NCI-H1105 (cell line): ENCODE results near the gene EFNA5.
"Not testable (repeated sequence)": the region's sequence is repeated elsewhere in the genome, so short reads cannot be mapped to it uniquely, and the experiment has no call there.

ENCODE experiments used
- DNase-seq: peaks from one replicate; lab custom pipeline; 2025; lab: John Stamatoyannopoulos, UW

EFNA5 gene

DNA sequence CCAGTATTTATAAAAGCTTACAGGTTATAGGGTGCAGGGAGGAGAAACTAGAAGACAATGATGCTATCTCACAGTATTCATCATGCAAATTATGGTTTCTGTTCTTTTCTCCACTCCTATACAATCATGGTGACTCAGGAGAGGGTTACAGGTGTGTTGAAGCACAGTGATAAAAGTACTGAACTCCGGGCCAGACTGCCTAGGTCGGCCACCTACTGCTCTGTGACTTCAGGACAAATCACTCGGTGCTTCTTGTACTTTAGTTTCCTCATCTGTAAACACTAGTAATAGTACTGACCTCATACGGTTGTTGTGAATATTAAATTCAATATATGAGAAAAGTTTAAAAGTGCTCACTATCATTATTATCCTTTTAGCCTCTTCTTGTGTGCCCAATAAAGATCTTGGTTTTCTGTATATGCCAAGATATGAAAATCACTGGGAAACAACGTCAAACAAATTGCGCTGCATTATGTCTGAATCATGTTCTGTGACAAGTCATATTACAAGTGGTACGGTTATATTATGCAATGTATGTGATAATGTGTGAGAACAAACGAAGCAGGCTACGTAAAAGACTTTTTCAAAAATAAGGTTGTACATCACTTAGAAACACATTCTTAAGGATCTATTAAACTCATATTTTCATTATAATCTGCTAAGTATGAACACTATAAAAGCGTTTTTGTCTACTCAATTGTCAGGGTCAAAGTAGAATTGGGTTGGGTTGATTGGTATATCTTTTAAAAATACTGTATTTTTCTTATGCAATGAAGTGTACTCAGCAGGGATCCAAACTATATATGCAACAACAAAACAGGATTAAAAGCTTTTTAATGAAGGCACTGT is 153.3 kb downstream of the EFNA5 start:
- DNase-seq: no peak

DNA sequence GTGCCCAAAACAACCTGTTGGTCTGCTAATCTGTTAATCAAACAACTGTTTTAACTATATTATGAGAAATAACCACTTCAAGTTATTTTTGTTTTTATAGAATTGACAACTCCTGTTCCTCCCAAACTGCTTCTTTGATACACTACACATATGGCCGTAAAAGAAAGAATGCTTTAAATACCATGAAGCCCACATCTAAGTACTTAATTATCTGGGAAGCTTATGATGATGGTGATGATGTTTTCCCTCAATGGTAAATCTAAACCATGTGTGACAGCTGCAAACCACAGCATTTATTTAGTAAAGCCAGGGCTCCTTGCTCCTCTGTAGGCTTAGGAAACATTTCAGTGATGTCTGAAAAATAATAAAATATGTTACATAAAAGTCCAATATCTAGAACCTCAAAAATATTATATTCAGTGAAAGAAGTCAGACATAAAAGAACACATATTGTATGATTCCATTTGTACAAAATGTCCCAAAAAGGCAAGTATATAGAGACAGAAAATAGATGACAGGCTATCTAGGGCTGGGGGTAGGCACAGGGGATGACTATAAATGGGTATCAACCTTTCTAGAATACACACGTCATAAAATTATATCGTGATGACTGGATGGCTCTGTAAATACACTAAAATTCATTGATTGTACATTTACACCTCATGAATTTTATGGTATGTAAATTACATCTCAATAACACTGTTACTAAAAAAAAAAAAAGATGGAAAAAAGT is 154.1 kb downstream of the EFNA5 start:
- no peak for DNase-seq

DNA sequence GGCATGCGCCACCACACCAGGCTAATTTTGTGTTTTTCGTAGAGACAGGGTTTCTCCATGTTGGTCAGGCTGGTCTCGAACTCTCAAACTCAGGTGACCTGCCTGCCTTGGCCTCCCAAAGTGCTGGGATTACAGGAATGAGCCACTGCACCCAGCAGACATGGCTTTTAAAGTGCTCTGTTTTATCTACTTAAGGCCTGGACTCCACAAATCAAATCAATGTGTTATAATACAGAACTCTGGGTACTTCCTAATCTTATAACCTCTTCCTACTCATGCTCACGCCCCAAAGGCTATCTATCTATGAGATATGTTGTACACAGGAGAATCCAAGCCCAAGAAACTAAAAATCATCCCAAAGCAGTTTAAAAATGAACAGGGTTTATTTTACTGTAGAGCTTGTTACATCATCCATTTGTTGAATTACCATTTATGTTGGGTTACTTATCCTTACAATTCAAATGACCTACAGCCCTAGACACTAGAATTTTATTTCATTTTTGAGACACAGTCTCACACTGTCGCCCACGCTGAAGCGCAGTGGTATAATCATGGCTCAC is 155.1 kb downstream of the EFNA5 start:
- no peak for DNase-seq

DNA sequence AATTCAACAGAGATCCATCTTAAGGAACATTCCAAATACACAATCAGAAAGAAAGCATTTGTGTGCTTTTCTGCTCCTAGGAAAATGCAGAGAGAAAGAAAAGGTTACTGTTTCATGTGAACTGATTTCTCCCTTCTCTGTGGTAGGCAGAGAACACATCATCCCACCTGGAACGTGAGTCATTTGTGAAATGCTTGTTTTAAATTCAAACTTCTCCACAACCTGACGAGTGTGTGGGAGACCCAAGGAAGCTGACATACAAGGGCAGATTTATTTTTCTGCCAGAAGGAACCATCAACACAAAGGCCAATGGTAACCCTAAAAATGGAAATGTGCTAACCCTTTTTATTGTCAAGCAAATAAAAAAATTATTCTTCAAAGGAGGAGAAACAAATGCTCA is 156.4 kb downstream of the EFNA5 start:
- no peak for DNase-seq

DNA sequence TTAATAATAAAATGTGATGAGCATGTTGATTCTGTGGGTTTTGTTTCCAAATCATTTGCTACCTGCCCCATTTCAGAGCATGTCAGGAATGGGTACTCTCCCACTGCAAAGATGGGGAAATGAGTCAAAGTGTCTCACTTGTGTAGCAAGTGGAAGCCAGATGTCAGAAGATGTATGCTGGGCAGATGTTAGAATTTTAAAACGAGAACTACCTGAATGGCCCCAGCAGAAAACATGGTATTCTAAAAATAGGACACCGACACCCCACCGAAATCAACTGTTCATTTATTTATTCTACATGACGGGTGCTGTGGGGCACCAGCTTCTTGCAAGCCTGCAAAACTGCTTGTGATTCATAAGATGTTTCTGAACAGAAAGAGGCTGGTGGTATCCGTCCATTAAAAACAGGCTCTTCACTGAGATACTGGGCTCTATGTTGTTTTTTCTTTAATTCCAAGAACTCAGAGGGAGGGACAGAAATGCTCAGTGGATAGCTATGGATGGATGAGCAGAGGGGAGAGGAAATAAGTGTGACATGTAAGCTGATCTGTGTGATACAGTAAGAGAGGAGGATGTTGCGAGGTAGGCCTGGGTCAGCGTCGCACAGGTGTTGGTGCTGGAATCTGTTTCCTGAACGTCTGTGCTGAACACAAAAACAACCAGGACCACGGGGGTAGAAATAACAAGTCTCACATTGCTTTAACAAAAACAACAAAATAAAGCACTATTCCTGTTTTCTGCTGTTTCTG is 157.2 kb downstream of the EFNA5 start:
- DNase-seq: no peak

DNA sequence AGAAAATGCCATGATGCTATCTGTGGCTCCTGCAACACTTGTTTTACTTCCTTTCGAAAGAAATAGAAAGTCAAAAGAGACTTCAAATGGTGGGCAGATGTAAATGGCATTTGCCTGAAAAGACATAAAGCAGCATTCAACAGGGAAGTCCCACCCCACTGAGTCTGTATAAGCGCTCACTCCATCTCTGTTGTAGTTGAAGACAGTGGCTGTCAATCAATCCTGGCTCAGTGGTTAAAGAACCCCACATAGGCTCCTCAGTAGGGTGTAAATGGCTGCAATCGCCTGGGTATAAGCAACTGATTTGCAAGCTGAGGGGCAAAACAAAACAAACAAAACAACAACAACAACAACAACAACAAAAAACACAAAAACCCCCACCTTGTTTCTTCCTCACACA is 158.7 kb downstream of the EFNA5 start:
- DNase-seq: no peak

DNA sequence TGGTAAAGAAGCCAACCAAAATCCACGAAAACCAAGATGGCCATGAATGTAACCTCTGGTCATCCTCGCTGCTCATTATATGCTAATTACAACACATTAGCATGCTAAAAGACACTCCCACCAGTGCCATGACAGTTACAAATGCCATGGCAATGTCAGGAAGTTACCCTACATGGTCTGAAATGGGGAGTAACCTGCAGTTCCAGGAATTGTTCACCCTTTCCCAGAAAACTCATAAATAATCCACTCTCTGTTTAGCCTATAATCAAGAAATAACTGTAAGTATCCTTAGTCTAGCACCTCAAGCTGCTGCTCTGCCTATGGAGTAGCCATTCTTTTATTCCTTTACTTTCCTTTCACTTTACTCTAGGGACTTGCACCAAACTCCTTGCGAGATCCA is 160.6 kb downstream of the EFNA5 start:
- no peak for DNase-seq

DNA sequence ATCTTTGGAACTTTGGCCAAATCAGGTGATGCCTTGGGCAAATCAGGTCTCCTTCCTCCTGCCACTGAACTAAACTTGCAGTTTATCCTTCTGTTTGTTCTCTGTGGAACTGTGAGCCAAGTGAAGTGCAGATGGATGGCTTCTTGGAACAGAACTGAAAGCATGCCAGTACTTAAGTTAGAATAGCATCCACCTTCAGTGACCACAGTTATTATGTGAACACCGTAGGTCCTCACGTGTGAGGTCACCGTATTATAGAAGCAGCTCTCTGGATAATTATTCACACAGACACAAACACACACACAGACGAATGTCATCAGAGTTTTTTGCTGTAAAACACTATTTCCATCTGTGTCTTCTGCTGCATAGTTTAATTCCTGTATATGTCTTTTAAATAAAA is 162.6 kb downstream of the EFNA5 start:
- DNase-seq: no peak

DNA sequence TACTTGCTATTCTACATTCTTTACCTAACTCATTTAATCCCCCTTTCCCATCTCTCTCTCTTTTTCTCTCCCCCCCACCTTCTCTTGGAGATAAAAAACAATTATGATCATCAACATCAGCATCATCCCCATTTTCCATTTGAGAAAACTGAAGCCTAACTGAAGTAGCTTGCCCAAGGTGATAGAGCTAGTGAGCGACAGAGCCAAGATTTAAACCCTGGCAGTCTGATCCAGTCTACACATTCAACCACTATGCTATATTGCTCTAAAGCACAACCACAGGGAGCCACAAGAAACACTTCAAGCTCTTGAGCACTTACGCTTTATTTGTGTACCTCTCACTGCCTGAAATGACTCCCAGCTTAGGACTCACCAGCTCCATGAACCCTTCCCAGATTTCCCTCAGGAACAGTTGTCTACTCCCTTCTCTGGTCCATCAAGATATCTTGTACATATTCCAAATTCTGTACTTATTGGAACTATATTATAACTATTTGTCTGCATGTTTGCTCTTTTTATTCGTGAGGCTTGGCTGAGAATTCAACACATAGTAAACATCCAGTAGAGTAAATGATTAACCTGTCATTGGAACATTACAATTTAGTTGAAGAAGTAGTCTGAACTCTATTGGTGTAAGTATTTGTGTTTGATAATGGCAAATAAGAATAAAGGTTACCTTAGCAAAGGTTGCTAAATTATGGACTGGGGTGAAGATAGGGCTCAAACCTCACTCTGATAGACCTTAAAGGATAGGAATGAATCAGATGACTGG is 164.8 kb downstream of the EFNA5 start:
- DNase-seq: no peak

DNA sequence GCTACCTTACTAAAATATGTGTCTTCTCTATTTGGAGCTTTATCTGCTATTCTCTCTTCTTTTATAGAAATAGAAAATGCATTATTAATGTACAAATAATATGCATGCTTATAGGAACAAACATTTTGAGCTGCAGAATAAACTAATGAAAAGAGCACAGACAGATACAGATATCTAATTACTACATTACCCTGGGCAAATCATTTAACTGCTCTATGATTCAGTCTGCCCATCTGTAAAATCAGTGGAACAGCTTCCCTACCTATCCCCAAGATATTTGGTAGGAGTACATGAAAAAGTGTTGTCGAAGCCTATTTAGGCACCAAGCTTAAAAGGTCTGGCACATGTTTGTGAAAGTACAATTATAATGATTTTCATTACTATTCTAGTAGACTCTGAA is 166.3 kb downstream of the EFNA5 start:
- DNase-seq: no peak

DNA sequence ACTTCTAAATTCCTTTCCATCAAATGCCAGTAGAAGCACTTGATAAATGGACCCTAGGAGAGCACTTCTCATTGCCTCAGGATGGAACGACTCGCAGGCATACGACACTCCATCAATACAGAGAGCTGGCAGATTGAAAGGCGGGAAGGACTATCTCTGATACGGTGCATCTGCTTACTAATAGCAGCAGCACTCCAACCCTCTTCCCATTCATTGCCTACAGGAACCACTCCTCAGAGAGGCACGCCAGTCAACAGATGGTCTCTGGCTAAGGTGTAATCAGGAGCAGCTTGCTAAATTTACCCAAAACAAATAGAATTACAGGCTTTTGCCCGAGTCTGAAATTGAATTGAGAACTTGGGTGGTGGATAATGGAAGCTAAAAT is 168.1 kb downstream of the EFNA5 start:
- DNase-seq: no peak

DNA sequence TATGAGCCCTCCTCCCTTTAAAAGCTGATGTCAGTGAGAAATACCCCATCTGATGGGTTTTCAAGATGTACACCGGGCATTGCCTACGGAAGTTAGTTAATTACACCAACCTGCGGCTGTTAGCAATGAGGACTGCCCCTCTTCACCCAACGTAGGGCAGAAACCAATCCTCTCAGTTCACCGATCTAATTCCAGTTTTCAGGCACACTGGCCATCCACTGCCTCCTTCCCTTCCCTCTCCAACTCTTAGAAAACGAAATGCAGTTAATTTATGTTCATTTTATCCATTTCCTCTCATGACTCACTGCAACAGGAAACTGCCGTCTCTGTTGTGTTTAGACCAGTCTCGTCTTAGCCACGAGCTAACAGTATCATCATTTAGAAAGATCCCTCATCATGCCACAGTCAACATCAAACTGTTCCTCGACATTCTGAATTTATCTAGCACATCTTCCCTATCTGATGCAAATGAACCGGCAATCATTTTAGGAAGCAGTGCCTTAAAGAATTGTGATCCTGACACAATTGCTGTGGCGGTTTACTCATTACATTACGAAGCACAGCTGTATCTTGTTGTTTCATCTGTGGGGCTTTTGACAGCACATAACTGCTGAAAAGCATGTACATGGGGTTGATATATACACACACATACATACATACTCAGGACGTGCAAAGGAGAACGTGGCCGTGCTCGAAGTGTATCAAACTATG is 168.6 kb downstream of the EFNA5 start:
- DNase-seq: no peak

DNA sequence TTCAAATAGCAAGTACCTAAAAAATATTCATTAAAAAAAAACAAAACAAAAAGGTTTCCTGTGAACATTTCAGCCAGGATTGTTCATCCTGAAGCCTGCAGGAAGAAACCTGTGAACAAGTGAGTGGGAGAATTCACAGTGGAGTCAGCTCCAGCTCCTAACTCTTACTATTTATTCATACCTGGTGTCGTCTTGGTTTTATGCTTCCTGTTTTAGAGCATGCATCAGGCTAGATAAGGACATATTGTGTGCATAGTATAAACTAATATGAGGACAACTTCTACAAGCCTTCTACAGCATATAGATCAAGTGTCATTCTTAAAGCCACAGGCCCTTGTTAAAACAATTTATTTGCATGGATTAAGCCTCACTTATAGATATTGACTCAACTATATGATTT is 169.9 kb downstream of the EFNA5 start:
- DNase-seq: no peak

DNA sequence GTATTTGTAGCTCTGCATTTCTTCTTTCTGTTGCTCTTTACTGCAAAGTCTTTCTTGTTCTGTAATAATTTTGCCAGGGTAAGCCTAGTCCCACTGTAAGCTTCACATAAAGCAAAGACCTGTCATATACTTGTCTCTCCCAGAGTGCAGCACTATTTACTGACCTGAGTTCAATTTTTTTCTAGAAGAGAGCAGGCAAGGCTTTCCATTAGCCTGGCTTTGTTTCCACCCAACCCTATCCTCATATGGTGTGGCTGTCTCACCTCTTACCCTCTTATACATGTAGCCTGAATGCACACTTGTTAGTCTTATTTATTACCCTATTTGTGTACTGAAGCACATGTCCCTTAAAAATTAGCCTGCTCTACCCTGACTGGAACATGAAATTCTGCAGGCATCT is 170.4 kb downstream of the EFNA5 start:
- DNase-seq: no peak

DNA sequence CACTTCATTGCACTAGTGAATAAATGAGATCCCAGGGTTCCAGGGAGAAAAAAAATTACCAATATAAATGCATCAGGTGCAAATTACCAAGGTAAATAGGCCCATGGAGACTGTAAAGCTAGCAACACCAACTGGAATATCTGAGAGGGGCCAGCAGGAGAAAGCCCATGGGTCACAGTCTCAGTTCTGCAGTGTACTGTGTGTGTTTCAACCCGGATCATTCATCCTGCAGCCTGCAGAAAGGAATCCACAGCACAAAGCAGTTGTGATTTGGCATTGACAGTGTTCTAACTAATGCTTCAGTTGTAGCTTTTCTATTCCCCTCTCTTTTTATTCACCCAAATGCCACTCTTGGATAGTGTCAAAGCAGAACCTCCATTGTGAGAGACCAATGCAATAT is 171.0 kb downstream of the EFNA5 start:
- DNase-seq: no peak

DNA sequence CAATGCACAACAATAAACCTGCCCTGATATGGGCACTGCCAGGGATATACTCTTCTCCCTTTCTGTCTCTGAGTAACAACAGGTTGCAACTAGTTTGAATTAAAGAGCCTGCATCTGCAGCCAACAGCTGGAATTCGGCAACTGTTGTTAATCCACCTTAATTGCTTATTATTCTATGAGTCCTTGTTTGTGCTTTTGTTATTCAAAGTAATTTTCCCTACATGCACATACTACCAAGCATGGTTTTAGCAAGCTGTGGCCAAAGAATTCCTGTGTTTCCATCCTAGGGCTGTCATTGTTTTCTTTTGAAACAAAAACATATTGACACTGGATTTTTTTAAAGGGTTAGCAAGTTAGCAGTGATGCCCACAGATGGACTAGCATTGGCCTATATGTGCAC is 171.5 kb downstream of the EFNA5 start:
- no peak for DNase-seq

DNA sequence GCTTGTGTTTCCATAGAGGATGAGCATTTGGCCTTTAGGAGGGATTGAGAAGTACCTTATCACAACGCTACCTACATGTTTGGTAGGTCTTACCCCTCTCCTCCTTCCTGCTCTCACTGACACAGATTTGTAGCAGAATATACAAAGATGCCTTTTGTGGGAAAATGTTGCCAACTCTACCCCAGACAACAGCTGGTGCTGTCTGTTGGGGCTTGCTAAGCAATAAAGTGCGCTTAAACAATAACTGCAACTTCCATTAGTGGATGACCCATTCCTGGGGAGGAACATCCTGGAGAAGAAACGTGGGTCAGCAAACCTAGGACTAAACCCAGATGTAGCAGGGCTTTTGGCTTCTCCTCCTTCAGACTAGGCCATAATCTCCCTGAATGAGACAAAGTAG is 174.3 kb downstream of the EFNA5 start:
- DNase-seq: no peak

DNA sequence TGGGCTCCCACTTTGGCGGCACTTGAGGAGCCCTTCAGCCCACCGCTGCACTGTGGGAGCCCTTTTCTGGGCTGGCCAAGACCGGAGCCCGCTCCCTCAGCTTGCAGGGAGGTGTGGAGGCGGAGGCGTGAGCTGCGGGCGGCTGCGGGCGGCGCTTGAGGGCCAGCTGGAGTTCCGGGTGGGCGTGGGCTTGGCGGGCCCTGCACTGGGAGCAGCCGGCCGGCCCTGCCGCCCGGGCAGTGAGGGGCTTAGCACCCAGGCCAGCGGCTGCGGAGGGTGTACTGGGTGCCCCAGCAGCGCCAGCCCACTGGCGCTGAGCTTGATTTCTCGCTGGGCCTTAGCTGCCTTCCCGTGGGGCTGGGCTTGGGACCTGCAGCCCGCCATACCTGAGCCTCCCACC is 176.6 kb downstream of the EFNA5 start:
- not testable (repeated sequence) for DNase-seq

DNA sequence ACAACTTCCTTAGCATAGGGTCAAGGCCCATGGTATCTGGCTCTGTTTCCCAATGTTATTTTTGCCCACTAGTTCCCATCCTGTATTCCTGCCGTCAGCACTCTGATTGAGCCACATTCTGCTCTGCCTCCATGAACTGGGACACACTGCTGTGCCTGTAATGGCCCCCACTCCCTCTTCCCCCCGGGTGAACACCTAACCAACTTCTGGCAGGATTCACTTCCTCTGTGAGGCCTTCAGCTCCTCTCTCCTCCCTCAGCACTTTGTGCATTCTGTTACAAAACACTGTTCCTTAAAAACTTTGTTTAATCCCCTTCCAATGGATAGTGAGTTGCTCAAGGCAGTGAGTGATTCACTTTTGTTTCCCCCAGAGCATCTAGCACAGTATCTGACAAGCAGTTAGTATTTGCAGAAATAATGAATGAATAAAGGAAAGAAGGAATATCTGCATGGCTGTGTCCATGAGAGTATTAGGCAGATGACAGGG is 183.6 kb downstream of the EFNA5 start:
- DNase-seq: no peak

DNA sequence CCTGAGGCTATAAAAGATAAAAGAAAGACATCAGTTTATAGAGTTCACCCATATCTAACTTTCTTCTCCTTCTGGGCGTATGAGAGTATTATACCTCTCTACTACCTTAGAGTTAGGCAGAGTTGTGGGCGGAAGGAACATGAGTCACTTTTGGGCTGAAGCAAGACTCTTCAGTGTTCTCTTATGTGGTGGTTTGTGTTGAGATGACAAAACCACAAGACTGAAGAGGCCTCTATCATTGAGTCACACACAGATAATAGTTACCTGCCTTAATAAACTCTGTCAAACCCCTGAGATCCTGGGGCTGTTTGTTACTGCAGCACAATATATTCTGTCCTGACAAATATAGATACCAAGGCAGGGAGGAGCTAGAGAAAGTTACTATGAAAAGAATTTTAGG is 184.2 kb downstream of the EFNA5 start:
- no peak for DNase-seq

DNA sequence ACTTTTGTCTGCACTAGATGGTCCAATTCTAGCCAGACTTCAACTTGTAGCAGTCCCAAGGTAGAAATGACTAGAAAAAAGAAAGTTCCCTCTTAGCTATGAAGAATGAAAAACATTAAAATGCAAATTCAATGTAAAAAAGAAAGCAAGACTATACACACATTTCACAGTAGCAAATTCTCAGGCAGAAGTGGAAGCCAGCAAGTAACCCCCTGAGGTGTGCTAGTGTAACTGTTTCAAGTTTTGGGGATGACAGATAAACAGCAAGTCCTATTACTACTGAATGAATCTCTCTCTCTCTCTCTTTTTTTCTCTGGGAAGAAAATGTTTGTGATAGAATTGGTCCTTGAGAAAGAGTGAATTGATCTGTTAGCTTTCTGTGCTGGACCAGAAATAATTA is 185.6 kb downstream of the EFNA5 start:
- no peak for DNase-seq
